H1 (cell line): ENCODE measurements around the gene C17orf100. TPM values are rescaled to one million over a fixed set of nuclear protein-coding genes. Genes with fewer than 3 reads are reported as not detected.

Experiments used
- ASH2L ChIP-seq: fragments of 200-600, 300-600 bp; sonication (generic); IDR thresholded peaks from one replicate; pipeline ENCODE4 v1.7.1; 2017; ENCODE audit warnings: low read length
- EZH2 ChIP-seq: fragments of 200-600 bp; sonication (generic); IDR thresholded peaks from 2 replicates; pipeline ENCODE4 v1.7.1; 2012; ENCODE audit warnings: low read depth, mild to moderate bottlenecking, moderate library complexity, low read length, inconsistent platforms; ENCODE audit not compliant: severe bottlenecking
- RNF2 ChIP-seq: fragments of 200-900, 300-1000 bp; sonication (generic); IDR thresholded peaks from 2 replicates; pipeline ENCODE4 v1.7.1; 2016; ENCODE audit warnings: borderline replicate concordance, low read depth, mild to moderate bottlenecking, antibody characterized with exemption, low read length; ENCODE audit not compliant: poor library complexity, severe bottlenecking; ENCODE audit errors: missing control alignments
- polyA plus RNA-seq, 7 experiments: library from polyadenylated mRNA; depleted of rRNA in 3 of 7; stranded (reverse) in 5 of 7; unstranded in 2 of 7; fragments of >200 nt in 5 of 7; fragments of 200-250 nt in 2 of 7; gene quantifications; 1 replicate in 5 of 7; 2 replicates in 1 of 7; 4 replicates in 1 of 7; pipeline versions ENCODE4 v1.2.1 to v1.2.3, GENCODE V29; 2011 to 2013; ENCODE audit warnings: missing spikeins in 2 of 7, mixed read lengths in 2 of 7
- total RNA-seq: library from RNA; stranded (reverse); fragmentation: NEBNext Ultra II Directional; extraction: Animal tissue kit (Norgen Biotek cat#: 25700); gene quantifications from 2 replicates; pipeline ENCODE4 v1.2.1, GENCODE V29; 2021

C17orf100 gene
- total and polyA plus RNA-seq, 2 of the 8 experiments (the other 6 are each of a cell fraction or from before 2014, with no cell fraction given) = 2.1 to 2.8 TPM

DNA sequence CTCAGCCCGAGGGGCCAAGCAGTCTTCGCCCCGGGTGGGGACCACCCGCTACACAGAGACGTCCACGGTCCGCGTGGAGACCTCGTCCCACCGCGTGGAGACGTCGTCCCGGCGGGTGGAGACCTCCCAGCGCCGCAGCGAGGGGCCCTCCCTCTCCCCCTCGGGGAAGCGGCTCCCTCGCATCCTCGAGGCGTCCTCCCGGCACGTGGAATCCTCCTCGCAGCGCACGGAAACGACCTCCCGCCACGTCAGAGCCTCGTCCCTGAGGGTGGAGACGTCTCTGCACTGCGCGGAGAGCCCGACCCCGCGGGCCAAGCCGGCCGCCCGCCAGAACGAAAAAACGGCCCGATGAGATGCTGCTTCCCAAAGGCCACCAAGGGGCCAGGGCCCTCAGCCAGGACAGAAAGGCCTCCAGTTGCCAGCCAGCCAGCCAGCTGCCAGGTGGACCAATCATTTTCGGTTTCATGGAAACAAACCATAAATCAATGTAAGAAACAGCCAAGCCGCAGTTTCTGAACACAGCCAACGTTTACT lies 424 bp downstream of the C17orf100 start (continued):
- no peak for TF ChIP-seq EZH2
- peak; percentile 77 for TF ChIP-seq RNF2
- TF ChIP-seq ASH2L = peak; percentile 14
